SK-N-SH treated with all-trans-retinoic acid at 6 μM for 48 hours (cell line): ENCODE measurements around the gene PSMD8.

Experiments
- BACH2 ChIP-seq: fragments of 250-450 bp; sonication (Bioruptor Pico); IDR thresholded peaks from 2 replicates; pipeline ENCODE4 v1.9.0; 2021; ENCODE audit warnings: mild to moderate bottlenecking, borderline replicate concordance
- ESRRG ChIP-seq: fragments of 250-450 bp; sonication (Bioruptor Pico); IDR thresholded peaks from 2 replicates; pipeline ENCODE4 v1.6.1; 2021; ENCODE audit warnings: mild to moderate bottlenecking
- OSR1 ChIP-seq: fragments of 250-450 bp; sonication (Bioruptor Pico); IDR thresholded peaks from 2 replicates; pipeline ENCODE4 v1.8.0; 2022; ENCODE audit warnings: moderate library complexity, mild to moderate bottlenecking, inconsistent platforms
- RARB ChIP-seq: fragments of 250-450 bp; sonication (Bioruptor Pico); IDR thresholded peaks from 2 replicates; pipeline ENCODE4 v1.8.0; 2021; ENCODE audit warnings: mild to moderate bottlenecking, moderate library complexity
- SNAI2 ChIP-seq: fragments of 250-450 bp; sonication (Bioruptor Pico); IDR thresholded peaks from 2 replicates; pipeline ENCODE4 v1.5.0; 2020; ENCODE audit warnings: mild to moderate bottlenecking, moderate library complexity
- TOX ChIP-seq: fragments of 250-450 bp; sonication (Bioruptor Pico); IDR thresholded peaks from 2 replicates; pipeline ENCODE4 v1.8.0; 2021; ENCODE audit warnings: mild to moderate bottlenecking, moderate library complexity, borderline replicate concordance
- ZC3H10 ChIP-seq: fragments of 250-450 bp; sonication (Bioruptor Pico); IDR thresholded peaks from 2 replicates; pipeline ENCODE4 v1.5.1; 2021; ENCODE audit warnings: mild to moderate bottlenecking, moderate library complexity
- ZFP30 ChIP-seq: fragments of 450-650 bp; formaldehyde crosslinking; IDR thresholded peaks from 2 replicates; pipeline ENCODE4 v1.5.0; 2022; ENCODE audit warnings: mild to moderate bottlenecking, moderate library complexity
- ZNF565 ChIP-seq: fragments of 450-650 bp; formaldehyde crosslinking; conservative IDR thresholded peaks from 2 replicates; pipeline ENCODE4 v1.5.0; 2020; ENCODE audit warnings: low read depth, mild to moderate bottlenecking, moderate library complexity
- ZNF70 ChIP-seq: fragments of 450-650 bp; formaldehyde crosslinking; IDR thresholded peaks from 2 replicates; pipeline ENCODE4 v1.5.0; 2020; ENCODE audit warnings: mild to moderate bottlenecking, moderate library complexity
- TF ChIP-seq, protein P1 (sequence below): fragments of 250-450 bp; sonication (Bioruptor Pico); IDR thresholded peaks from 2 replicates; pipeline ENCODE4 v1.5.0; 2020; ENCODE audit warnings: mild to moderate bottlenecking, moderate library complexity
- TF ChIP-seq, protein P2 (sequence below): fragments of 250-450 bp; sonication (Bioruptor Pico); IDR thresholded peaks from 2 replicates; pipeline ENCODE4 v1.8.0; 2020; ENCODE audit warnings: mild to moderate bottlenecking, moderate library complexity, borderline replicate concordance
- TF ChIP-seq, protein P3 (sequence below): fragments of 250-450 bp; sonication (Bioruptor Pico); IDR thresholded peaks from 2 replicates; pipeline ENCODE4 v1.5.1; 2020; ENCODE audit warnings: low read depth, mild to moderate bottlenecking, moderate library complexity

DNA sequence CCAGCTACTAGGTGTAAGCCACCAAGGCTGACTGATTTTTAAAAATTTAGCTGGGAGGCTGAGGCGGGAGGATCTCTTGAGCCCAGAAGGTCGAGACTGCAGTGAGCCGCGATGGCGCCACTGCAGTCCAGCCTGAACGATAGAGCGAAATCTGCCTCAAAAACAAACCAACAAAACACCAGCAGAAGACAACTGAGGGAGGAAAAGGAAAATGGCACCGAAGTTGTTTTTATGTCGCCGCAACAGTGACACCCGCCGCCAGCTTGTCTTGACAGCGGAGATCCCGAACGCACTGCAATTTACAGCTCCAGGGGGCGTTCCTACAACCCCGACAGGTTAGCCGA is 28.2 kb downstream of the PSMD8 start:
- TF ChIP-seq ZFP30 (CRISPR knock-in tag) (no peak), OSR1 (CRISPR knock-in tag) (no peak), RARB (CRISPR knock-in tag) (no peak), BACH2 (no peak), ZC3H10 (no peak), ESRRG (CRISPR knock-in tag) (no peak), SNAI2 (CRISPR knock-in tag) (no peak), ZNF565 (no peak), ZNF70 (CRISPR knock-in tag) (no peak), TOX (CRISPR knock-in tag) (no peak)
- TF ChIP-seq, protein P1, sequence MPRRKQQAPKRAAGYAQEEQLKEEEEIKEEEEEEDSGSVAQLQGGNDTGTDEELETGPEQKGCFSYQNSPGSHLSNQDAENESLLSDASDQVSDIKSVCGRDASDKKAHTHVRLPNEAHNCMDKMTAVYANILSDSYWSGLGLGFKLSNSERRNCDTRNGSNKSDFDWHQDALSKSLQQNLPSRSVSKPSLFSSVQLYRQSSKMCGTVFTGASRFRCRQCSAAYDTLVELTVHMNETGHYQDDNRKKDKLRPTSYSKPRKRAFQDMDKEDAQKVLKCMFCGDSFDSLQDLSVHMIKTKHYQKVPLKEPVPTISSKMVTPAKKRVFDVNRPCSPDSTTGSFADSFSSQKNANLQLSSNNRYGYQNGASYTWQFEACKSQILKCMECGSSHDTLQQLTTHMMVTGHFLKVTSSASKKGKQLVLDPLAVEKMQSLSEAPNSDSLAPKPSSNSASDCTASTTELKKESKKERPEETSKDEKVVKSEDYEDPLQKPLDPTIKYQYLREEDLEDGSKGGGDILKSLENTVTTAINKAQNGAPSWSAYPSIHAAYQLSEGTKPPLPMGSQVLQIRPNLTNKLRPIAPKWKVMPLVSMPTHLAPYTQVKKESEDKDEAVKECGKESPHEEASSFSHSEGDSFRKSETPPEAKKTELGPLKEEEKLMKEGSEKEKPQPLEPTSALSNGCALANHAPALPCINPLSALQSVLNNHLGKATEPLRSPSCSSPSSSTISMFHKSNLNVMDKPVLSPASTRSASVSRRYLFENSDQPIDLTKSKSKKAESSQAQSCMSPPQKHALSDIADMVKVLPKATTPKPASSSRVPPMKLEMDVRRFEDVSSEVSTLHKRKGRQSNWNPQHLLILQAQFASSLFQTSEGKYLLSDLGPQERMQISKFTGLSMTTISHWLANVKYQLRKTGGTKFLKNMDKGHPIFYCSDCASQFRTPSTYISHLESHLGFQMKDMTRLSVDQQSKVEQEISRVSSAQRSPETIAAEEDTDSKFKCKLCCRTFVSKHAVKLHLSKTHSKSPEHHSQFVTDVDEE (CRISPR knock-in tag), result no peak
- TF ChIP-seq, protein P2, sequence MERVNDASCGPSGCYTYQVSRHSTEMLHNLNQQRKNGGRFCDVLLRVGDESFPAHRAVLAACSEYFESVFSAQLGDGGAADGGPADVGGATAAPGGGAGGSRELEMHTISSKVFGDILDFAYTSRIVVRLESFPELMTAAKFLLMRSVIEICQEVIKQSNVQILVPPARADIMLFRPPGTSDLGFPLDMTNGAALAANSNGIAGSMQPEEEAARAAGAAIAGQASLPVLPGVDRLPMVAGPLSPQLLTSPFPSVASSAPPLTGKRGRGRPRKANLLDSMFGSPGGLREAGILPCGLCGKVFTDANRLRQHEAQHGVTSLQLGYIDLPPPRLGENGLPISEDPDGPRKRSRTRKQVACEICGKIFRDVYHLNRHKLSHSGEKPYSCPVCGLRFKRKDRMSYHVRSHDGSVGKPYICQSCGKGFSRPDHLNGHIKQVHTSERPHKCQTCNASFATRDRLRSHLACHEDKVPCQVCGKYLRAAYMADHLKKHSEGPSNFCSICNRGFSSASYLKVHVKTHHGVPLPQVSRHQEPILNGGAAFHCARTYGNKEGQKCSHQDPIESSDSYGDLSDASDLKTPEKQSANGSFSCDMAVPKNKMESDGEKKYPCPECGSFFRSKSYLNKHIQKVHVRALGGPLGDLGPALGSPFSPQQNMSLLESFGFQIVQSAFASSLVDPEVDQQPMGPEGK (CRISPR knock-in tag), result no peak
- TF ChIP-seq, protein P3, sequence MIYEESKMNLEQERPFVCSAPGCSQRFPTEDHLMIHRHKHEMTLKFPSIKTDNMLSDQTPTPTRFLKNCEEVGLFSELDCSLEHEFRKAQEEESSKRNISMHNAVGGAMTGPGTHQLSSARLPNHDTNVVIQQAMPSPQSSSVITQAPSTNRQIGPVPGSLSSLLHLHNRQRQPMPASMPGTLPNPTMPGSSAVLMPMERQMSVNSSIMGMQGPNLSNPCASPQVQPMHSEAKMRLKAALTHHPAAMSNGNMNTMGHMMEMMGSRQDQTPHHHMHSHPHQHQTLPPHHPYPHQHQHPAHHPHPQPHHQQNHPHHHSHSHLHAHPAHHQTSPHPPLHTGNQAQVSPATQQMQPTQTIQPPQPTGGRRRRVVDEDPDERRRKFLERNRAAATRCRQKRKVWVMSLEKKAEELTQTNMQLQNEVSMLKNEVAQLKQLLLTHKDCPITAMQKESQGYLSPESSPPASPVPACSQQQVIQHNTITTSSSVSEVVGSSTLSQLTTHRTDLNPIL (CRISPR knock-in tag), result no peak
